AG10803 (cell line): Measurements from ENCODE around the gene DDC.

Experiments used
- DNase-seq: peaks from one replicate; pipeline ENCODE4 v3.0.0; 2010; ENCODE audit warnings: low read depth
- H3K4me3 ChIP-seq: 2 replicates; pipeline ENCODE4 v1.5.1; 2011; ENCODE audit warnings: mild to moderate bottlenecking, low read length, control low read depth
- TF ChIP-seq, protein P1 (sequence below): conservative IDR thresholded peaks from 2 replicates; pipeline ENCODE4 v1.5.1; 2011; ENCODE audit warnings: mild to moderate bottlenecking, low read length, control low read depth, inconsistent platforms

DDC gene

GRCh38 chr7:50450590-50451032 is 114.6 kb downstream of the DDC start:
- TF ChIP-seq, protein P1, sequence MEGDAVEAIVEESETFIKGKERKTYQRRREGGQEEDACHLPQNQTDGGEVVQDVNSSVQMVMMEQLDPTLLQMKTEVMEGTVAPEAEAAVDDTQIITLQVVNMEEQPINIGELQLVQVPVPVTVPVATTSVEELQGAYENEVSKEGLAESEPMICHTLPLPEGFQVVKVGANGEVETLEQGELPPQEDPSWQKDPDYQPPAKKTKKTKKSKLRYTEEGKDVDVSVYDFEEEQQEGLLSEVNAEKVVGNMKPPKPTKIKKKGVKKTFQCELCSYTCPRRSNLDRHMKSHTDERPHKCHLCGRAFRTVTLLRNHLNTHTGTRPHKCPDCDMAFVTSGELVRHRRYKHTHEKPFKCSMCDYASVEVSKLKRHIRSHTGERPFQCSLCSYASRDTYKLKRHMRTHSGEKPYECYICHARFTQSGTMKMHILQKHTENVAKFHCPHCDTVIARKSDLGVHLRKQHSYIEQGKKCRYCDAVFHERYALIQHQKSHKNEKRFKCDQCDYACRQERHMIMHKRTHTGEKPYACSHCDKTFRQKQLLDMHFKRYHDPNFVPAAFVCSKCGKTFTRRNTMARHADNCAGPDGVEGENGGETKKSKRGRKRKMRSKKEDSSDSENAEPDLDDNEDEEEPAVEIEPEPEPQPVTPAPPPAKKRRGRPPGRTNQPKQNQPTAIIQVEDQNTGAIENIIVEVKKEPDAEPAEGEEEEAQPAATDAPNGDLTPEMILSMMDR, result no peak
- peak overlapping the region; percentile 85 for H3K4me3 ChIP-seq
- DNase-seq, result no peak

GRCh38 chr7:50449881-50450589 is 115.2 kb downstream of the DDC start, which contains the start of gene FIGNL1:
TSS of gene FIGNL1 (minus strand) at chr7:50450350. CDS start at chr7:50447287, 3,063 bp downstream.
- TF ChIP-seq, protein P1, result no peak
- peak; percentile 69 for DNase-seq
- H3K4me3 ChIP-seq, result peak within 1 kb of the TSS; percentile 85

DNA sequence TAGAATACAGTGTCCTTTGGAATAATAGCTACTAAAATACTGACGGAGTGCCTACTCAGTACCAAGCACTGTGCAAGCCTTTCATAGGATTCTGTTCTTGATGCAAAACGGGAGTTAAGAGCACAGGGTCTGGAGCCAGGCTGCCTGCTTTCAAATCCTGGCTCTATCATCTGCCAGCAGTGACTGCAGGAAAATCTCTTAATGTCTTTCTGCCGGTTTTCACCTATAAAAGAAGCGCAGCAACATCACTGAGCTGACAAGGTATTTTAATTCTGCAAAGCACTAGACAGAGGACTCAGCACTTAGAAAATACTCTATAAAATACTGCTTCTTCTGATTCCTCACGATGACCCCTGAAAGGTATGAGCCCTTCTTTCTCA is 115.7 kb downstream of the DDC start:
- DNase-seq, result no peak
- TF ChIP-seq, protein P1, result no peak
- H3K4me3 ChIP-seq, result peak overlapping the region; percentile 85

GRCh38 chr7:50448823-50449222 is 116.4 kb downstream of the DDC start:
- H3K4me3 ChIP-seq, result no peak overlapping the region
- TF ChIP-seq, protein P1, result no peak
- DNase-seq, result no peak

DNA sequence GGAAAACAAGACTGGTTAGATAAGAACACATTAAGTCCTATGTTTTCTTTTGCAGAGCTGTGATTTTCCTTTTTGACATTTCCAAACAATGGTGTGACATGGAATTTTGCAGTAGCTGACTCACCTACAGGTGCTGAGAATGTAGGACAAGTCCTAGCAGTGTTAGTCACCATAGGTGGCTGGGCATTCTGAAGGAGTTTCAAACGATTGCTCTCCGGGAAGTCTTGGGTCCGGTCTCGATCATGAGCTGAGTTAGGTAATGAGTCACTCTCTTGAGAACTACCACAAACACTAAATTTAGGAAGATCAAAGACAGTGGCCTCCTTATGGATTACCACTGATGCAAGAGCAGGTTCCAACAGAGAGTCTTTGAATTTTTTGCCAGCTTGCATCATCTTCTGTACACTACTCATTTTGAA is 118.7 kb downstream of the DDC start:
- no peak overlapping the region for H3K4me3 ChIP-seq
- TF ChIP-seq, protein P1, result no peak
- DNase-seq, result peak; percentile 86

DNA sequence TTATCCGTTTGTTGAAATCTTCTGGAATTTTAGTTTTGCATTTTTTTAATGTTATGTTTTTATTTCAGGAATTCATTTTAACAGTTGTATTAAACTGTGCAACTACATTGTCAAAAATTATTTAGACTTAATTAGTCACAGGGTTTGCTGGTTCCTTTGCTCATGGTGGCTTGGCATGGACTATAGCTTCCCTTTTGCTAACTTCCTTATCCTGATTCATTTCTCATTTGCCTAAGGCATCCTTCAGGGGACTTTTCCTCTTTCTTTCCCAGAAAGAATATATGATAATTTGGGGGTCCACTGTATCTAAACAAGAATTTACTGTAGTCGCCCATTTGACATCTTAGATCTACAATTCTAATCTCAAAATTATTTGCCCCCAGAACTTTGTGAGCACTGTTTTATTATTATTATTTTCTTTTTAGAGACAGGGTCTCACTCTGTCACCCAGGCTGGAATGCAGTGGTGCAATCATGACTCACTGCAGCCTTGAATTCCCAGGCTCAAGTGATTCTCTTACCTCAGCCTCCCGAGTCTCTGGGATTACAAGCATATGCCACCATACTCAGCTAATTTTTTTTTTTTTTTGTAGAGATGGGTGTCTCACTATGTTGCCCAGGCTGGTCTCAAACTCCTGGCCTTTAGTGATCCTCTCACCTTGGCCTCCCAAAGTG is 128.9 kb downstream of the DDC start:
- no peak overlapping the region for H3K4me3 ChIP-seq
- peak; percentile 75 for DNase-seq
- TF ChIP-seq, protein P1, result no peak
